Ishikawa (cell line): ENCODE measurements around the gene A3GALT2.
A peak's percentile ranks its signal among the peaks of the same experiment; 100 is the strongest.

Experiments used
- CEBPB ChIP-seq: IDR thresholded peaks from 2 replicates; pipeline ENCODE4 v1.6.1; 2012
- TCF12 ChIP-seq: IDR thresholded peaks from 2 replicates; pipeline ENCODE4 v1.6.1; 2012; ENCODE audit warnings: low read depth

Gene A3GALT2

GRCh38 chr1:33257207-33257771 is 63.6 kb downstream of the A3GALT2 start:
- no peak for TF ChIP-seq CEBPB
- peak; percentile 28; the same call in 1 of the 2 replicates for TF ChIP-seq TCF12
